ENCODE measurements around the gene CREB5.

Gene CREB5

DNA sequence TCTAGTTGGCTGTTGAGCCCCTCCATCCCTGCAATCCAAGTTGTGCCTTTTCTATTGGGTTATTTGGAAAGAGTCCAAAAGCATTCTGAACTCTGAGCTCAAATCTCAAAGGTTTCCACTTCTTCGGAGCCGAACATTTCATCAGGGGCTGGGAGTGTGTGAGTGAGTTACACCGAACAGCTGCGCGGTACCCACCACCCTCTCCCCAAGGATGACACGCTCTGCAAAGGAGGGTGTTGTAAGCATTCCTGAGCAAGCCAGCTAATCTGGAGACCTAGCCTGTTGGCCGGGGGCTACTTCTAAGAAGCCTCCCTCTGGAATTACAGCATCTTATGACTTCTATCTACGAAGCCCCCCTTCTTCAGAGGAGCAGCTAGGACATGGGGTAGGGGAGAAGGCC lies 270.5 kb downstream of the CREB5 start:
- DNase-seq (ENCODE audit: low read depth in 3 of 3), result no peak

DNA sequence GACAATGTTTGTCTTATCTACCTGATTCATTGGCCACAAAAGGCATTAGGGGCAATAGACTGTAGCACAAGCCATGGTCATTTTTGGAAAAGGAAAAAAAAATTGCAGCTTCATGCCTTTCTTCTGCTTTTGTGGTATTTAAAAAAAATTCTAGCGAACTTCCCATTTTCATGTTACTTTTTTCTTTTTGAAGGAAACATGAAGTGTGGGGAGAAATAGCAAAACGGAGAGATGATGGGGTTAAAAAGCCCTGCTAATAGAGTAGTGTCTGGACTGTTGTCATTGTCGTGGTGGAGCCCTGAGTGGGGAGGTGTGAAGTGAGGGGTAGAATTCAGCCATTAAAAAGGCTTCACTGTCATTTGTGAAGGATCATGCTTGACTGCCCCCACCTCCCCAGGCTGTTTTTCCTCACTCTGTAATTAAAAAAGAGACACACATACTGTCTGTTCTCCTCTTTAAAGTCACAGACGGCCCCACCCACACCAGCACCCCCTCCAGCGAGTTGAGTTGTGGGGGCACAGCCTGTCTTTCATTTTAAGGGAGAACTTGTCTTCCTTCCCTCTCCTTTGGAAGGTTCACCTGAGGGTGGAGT lies 272.4 kb downstream of the CREB5 start:
- no peak for DNase-seq (ENCODE audit: low read depth in 3 of 3)

DNA sequence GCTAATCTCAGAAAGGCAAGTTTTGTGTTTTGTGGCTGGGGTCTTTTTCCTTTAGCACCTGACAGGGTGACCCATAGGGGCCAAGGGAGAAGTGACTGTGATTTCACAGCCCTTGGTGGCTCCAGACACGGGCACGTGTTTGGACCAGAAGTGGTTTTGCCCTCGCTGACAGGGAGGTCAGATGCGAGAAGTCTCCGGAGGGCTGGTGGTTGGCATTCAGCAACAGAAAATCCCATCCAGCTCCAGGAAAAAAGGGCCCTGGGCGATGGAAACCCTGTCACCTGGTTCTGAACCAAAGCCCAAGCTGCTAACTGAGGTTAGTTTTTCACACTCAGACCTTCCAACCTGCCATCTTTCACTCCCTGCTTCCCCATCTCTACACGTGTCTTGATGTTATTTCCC lies 272.9 kb downstream of the CREB5 start:
- no peak for DNase-seq (ENCODE audit: low read depth in 3 of 3)

DNA sequence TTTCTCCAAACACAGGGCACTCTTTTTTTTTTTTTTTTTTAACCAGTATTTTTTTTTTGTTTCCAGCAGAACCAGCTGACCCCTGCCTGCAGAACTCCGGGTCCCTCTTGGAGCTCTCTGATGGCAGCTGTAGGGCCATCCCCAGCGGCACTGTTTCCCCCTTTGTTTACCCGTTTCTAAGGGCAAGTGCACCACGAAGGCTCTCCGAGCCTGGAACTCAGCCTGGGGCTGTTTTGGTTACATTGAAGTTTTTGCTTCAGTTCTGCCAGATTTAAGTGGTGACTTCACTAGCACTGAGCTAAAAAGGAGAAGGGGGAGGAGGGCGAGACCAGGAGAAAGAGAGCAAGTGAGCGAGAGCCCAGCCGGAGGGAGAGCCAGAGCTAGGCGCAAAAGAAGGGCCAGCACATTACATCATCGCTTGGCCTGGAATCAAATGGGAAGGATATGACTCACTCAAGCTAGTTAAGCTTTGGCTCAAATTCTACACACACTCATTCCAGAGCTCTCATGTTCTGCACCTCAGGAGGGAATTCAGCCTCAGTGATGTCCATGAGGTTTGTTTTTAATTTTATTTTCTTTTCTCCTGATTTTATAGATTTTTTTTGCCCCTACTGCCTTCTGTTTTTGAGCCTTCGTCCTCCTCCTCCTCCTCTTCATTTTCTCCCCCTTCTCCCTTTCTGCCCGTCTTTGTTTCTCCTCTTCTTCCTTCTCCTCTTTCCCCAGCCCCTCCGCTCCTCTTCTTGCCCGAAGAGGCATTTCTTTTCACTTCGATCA lies 273.5 kb downstream of the CREB5 start:
- DNase-seq (ENCODE audit: low read depth in 3 of 3), result no peak

DNA sequence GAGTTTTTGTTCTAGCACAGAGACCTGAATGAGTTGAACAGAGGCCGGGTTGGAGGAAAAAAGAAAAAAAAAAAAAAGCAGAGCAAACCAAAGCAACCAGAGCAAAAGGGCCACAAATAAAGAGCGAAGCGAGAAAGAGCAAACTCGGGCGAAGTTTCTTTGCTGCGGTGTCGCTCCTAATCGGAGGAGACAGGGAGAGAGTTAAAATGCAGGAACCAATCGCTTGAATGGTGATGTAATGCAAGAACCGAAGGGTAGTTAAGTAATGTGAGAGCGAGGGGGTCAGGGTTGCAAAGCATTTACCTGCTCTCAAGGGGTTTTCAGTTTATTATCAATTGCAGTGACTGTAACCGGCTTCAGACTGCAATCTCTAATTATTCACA lies 274.1 kb downstream of the CREB5 start:
- no peak for DNase-seq (ENCODE audit: low read depth in 3 of 3)

DNA sequence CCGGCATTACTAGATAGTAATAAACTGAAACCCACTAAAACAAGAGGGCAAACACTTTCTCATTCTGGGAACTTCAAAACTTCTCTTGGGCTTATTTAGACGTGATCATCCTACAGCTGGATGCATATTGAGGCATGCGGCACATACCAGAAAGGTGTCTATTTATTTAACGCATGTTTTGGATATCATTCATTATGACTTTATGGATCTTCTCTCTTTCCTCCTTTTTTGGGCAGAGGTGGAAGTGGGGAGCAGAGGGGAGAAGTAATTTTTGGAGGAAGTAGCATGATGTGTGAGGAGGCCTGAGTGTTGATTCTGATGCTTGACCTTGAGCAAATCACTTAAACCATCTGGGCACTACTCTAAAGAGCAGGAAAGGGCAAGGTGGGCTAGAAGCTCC lies 275.2 kb downstream of the CREB5 start:
- no peak for DNase-seq (ENCODE audit: low read depth in 3 of 3)

DNA sequence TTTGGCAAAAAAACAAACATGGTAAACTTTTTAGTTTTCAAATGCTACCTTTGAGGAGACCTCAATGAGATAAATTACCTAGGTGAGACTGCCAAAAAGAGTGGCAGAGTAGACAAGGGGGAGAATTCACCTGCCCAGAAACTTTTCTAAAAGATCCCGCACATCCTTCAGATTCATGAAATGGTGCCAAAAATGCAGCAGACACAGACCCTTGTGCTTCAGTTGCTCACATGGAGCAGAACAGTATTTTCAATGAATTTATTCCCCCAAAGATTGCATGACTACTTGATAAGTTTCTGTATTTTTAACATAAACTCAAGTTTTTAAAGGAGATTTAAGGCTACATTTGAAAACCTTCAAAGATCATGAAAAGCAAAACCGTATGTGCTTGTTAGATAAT lies 275.9 kb downstream of the CREB5 start:
- DNase-seq (ENCODE audit: low read depth in 3 of 3), result no peak

DNA sequence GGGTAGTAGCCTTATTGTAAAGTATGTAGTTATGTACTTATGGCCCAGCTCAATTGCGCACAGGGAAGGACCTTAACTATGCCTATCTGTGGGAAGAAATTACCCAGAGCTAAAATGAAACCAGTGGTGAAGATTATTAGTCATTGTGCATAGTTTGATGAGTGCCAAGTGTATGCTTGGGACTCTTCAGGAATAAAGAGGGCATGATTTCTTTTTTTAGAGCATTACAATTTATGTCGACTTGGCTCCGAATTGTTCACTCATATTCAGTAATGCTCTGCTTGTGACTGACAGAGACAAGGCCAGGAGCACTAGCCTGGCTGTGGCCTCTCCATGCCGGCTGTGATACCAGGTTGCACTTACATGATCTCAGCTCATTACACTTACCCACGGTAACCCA lies 276.3 kb downstream of the CREB5 start:
- DNase-seq (ENCODE audit: low read depth in 3 of 3), result no peak

DNA sequence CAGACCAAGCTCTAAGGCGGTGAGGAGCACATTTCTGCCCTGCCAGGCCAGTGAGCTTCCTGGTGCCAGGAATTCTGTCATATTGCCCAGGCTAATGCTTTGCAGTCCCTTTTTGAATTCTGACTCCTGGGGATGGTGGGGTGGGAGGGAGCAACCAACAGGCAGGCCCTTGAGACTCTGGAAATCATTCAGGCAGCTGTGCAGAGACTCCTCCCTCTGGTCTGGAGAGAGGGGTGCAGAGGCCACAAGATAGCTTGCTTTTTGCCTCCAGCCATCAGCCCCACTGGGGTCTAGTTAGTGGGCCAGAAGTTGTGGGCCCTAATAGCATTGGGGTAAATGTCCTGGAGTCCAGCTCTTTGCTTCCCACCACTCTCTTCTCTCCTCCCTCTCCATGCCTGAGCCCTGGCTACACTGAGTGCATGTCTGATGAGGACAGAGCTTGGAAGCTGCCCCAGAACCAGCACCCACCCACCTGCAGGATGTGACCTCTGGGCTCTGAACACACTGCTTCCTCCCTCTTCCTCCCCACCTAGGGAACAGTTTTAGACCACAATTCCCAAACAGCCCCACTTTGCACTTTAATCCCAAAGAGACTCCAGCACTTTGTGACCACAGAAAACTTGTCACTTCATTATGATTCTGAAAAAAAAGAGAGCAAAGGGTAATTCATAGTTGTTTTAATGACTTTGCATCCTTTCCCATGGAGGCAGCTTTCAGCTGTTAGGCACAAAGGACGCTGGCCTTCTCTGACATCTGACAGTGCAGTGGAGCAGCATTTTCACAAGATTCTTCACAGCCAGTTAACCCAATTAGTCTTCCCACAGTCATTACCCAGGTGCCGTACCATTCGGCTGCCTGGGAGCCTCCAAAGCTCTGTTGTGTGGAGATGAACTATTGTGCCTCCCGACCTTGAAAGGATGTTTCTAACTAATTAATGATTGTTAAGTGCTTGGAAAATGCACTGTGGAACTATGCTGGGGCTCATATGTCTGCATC lies 283.3 kb downstream of the CREB5 start:
- DNase-seq (ENCODE audit: low read depth in 3 of 3), result no peak

DNA sequence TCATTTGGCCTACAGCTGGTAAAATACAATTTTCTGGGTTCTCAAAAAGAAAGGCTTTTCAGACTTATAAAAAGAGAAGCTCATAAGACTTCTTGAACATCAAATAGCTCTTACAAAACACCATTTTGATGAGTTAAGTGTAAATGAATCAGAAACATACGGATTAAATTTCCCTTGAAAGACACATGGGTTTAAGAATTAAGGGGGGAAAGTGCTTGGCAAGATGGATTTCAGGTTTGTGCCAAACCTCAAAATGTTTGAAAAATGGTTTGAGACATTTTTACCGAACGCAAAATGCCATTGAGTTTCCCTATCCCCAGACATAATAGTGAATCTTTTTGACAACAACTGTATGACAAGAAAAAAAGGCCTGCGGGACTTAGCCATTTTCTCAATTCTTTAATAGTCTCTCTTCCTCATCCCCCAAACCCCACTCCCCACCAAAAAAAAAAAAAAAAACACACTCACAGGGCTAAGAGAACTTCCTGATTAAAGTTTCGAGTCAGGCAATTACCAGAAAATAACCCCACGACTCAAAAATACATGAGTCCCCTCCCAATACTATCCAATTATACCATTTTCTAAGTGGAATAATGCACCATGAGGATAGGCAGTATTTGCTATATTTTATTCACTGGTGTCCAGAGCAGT lies 285.7 kb downstream of the CREB5 start:
- no peak for DNase-seq (ENCODE audit: low read depth in 3 of 3)

DNA sequence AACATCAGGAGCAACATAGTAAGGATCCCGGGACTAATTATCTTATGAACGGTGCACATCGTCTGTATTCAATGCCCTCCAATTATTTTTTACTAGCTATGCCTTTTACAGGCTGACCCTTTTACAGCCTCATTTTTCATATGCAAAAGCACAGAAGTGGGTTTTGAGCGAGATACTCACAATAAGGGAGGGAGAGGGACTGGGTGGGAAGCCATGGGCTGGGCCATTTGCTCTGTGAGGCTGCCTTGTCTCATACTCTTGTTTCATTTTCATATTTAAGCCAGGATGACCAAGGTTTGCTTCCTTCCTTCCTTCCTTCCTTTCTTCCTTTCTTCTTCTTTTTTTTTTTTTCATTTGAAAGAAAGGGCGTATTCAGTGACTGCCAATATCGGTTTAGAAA lies 286.5 kb downstream of the CREB5 start:
- no peak for DNase-seq (ENCODE audit: low read depth in 3 of 3)

DNA sequence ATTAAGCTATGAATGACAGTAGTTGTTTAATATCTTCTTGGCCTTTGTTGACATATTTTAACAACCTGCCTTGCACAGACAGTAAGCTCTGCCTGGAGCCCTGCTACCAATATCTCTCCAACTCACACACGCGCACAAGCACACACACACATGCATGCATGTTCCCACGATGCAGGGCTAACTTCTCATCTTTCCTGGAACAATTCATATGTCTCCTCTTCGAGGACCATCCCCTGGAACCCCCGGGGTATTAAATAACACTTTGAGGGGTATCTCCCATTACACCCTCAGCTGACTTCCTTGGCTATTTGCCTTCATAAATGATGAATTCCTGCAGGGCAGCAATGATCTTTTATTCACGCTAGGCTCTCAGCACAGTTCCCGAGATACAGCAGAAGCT lies 287.8 kb downstream of the CREB5 start:
- no peak for DNase-seq (ENCODE audit: low read depth in 3 of 3)

DNA sequence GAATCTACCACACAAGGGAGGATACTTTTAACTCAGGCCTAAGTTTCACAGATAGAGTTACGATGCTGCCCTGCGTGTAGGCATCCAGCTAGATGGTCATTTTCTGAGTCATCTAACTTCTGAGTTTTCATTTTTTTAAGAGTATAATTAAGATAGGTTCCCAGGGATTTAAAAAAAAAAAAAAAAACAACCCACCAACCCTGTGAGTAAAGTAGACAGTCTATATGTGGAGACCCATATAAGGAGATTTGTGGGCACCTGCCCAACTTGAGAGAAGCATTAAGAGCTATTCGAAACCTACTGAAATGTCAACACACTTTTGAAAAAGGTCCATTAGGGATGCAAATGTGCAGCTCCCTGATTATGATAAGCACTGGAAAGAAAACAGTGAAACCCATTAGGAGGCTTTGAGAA lies 288.5 kb downstream of the CREB5 start:
- DNase-seq (ENCODE audit: low read depth in 3 of 3), result no peak

DNA sequence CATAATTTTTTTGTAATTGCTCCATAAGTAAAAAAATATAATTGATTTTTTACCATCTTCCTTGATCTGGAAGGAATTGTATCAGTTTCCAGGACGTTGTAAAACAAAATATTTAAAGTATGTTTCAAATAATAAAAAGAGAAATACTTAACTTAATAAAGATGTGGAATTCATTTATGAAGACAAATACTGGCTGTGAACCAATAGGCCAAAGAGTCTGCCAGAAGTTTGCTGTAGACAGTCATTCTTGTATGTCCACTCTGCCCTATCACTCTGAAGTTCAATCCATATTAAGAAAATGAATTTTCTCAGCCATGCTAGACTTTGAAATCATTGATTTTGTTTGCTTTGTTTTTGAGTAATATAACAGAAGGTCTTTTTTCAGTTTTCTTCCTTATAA lies 289.4 kb downstream of the CREB5 start:
- DNase-seq (ENCODE audit: low read depth in 3 of 3), result no peak

DNA sequence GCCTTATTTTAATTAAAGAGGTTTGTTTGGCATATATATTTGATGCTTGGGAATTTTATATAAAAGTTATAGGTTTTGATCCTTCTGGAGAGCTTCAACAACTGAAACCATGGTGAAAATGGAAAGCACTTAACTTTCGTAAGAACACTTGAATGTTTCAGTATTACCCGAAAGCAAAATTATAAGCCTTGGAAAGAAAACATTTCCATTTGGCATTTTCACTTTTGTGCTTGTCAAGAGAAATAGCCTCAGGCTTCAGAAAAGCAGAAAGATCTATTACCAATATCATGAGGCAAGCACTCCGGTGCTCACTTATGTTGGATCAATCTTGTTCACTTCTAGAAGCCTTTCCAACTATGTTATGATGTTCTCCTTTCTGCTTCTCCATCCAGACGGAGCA lies 289.9 kb downstream of the CREB5 start:
- DNase-seq (ENCODE audit: low read depth in 3 of 3), result no peak

DNA sequence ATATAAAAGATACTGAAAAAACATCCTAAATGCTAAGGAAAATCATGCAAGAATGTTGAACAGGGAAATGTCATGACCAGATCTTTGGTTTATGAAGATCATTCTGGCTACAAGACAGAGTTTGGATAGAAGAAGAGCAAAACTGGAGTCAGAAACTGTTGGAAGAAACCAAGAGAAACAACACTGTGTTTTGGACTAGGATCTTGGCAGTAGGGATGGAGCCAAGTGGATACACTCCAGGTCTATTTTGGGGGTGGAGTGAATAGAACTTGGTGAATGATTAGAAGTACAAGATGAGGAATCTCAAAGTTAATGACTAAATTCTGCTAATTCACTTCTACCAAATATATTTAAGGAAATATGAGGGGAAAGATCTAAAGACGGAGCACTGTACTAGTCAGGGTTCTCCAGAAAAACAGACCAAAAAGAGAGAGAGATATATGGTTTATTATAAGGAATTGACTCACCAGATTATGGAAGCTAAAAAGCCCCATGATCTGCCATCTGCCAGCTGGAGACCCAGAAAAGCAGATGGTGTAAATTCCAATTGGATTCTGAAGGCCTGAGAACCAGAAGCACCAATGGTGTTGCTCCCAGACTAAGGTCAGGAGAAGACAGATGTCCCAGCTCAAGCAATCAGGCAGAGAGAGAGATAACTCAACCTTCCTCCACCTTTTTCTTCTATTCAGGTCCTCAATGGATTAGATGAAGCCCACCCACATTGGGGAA lies 290.9 kb downstream of the CREB5 start:
- no peak for DNase-seq (ENCODE audit: low read depth in 3 of 3)

DNA sequence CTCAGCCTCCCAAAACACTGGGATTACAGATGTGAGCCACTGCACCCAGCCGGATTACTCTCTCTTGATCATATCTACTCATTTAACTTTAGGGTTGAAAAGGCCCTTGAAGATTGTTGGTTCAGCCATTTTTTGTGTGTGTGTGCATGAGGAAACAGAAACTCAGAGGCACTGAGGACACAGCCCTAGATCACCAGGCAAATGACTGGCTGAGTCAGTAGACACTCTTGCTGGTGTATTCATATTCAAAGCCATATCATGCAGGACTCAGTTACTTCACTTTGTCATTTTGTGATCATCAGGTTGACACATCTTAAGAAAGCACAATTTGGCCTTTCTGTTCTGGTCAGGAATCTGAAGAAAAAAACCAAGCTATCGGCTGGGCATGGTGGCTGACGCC lies 292.4 kb downstream of the CREB5 start:
- DNase-seq (ENCODE audit: low read depth in 3 of 3), result no peak

DNA sequence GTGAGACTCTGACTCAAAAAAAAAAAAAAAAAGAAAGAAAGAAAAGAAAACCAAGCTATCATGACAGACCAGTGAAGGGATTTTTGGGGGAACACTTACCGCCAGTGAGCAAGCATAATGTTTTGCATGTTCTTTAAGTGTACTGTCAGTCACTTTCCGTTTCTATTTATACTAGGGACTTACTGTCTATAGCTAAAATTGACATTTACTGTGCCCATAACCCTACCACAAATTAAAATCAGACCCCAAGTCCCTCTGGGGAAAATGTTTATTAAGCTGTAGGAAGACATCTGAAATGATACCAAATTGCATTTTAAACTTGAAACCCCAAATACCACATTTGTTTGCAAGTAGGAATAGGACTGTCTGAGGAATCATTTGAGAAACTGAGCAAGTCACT lies 293.0 kb downstream of the CREB5 start:
- DNase-seq (ENCODE audit: low read depth in 3 of 3), result no peak

DNA sequence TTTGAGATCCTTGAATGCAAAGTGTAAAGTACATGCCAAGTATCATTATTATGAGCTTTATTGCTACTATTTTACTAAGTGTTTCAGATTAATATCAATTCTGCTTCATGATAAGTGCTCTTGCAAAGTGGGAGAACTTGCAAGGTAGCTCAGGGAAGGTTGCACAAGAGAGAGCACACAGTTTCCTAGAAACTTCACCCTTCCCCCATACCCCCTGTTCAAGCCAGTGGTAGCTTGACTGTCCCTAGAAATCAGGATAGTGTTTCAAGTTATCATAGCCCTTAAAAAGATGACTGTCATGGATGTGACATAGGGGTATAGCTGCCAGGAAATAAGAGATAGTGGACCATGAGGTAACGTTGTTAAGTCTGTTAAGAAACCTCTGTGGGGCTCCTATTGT lies 294.3 kb downstream of the CREB5 start:
- DNase-seq (ENCODE audit: low read depth in 3 of 3), result no peak

DNA sequence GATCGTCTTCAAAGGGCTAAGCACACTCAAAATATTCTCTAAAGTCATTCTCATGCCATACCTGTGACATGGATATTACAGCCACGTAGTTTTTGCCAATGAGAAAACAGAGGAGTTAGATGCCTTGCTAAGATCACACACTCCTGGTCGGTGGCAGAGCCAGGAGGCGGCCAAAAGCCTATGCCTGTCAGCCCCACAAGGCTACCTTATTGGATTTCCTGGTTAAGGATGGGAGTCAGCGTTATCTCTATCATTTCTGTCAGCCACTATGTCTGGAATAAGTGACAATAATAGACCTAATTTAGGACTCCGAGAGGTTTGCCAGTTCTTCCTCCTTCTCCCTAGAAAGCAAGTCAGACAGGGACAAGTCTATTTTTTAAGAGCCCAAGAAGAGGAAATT lies 295.0 kb downstream of the CREB5 start:
- no peak for DNase-seq (ENCODE audit: low read depth in 3 of 3)

All from stimulated activated CD4-positive, alpha-beta T cell treated with anti-CD3 and anti-CD28 coated beads, TNF-alpha, amount 100 ng/mL, for 4 hours (primary cell).